Measurements from ENCODE around the gene LRRC49.
"Not testable (repeated sequence)": the region's sequence is repeated elsewhere in the genome, so short reads cannot be mapped to it uniquely, and the experiment has no call there.

The LRRC49 gene

GRCh38 chr15:70867911-70868467, 24.6 kb upstream of the LRRC49 start:
- no peak for DNase-seq (ENCODE audit: low spot score)

- no peak for DNase-seq (ENCODE audit: low spot score)
Measured at GRCh38 chr15:70869346-70869745, 23.3 kb upstream of the LRRC49 start.

- no peak for DNase-seq (ENCODE audit: low spot score)
Measured at GRCh38 chr15:70870051-70870450, 22.6 kb upstream of the LRRC49 start.

- not testable (repeated sequence) for DNase-seq (ENCODE audit: low spot score)
Measured at GRCh38 chr15:70871490-70871889, 21.1 kb upstream of the LRRC49 start.

GRCh38 chr15:70873232-70874054, 19.2 kb upstream of the LRRC49 start:
- no peak for DNase-seq (ENCODE audit: low spot score)

- no peak for DNase-seq (ENCODE audit: low spot score)
Measured at GRCh38 chr15:70875001-70875782, 17.4 kb upstream of the LRRC49 start.

GRCh38 chr15:70876011-70876410, 16.6 kb upstream of the LRRC49 start:
- no peak for DNase-seq (ENCODE audit: low spot score)

- DNase-seq (ENCODE audit: low spot score), result no peak
Measured at GRCh38 chr15:70876683-70877082, 15.9 kb upstream of the LRRC49 start.

- no peak for DNase-seq (ENCODE audit: low spot score)
Measured at GRCh38 chr15:70879401-70879800, 13.2 kb upstream of the LRRC49 start.

- DNase-seq (ENCODE audit: low spot score), result no peak
Measured at GRCh38 chr15:70880781-70881180, 11.8 kb upstream of the LRRC49 start.

GRCh38 chr15:70882361-70882760, 10.3 kb upstream of the LRRC49 start:
- no peak for DNase-seq (ENCODE audit: low spot score)

- DNase-seq (ENCODE audit: low spot score), result no peak
Measured at GRCh38 chr15:70892912-70893560, 410 bp downstream of the LRRC49 start.

- DNase-seq (ENCODE audit: low spot score), result no peak
Measured at GRCh38 chr15:70902107-70902506, 9.5 kb downstream of the LRRC49 start.

- no peak for DNase-seq (ENCODE audit: low spot score)
Measured at GRCh38 chr15:70906842-70907241, 14.2 kb downstream of the LRRC49 start.

- no peak for DNase-seq (ENCODE audit: low spot score)
Measured at GRCh38 chr15:70907784-70908471, 15.3 kb downstream of the LRRC49 start.

- no peak for DNase-seq (ENCODE audit: low spot score)
Measured at GRCh38 chr15:70910958-70911357, 18.3 kb downstream of the LRRC49 start.

GRCh38 chr15:70912187-70912586, 19.6 kb downstream of the LRRC49 start:
- DNase-seq (ENCODE audit: low spot score), result no peak

- no peak for DNase-seq (ENCODE audit: low spot score)
Measured at GRCh38 chr15:70916531-70916930, 23.9 kb downstream of the LRRC49 start.

- no peak for DNase-seq (ENCODE audit: low spot score)
Measured at GRCh38 chr15:70917955-70918354, 25.3 kb downstream of the LRRC49 start.

- DNase-seq (ENCODE audit: low spot score), result no peak
Measured at GRCh38 chr15:70920981-70921696, 28.5 kb downstream of the LRRC49 start.

GRCh38 chr15:70922119-70922518, 29.5 kb downstream of the LRRC49 start:
- no peak for DNase-seq (ENCODE audit: low spot score)
